Measurements from ENCODE around the gene ATG14. TPM values are rescaled to one million over a fixed set of nuclear protein-coding genes. Genes with fewer than 3 reads are reported as not detected.

Gene ATG14
- total and polyA plus RNA-seq, 3 donors from 2014 or later, result 18.0 to 28.4 (median 23.5) TPM

DNA sequence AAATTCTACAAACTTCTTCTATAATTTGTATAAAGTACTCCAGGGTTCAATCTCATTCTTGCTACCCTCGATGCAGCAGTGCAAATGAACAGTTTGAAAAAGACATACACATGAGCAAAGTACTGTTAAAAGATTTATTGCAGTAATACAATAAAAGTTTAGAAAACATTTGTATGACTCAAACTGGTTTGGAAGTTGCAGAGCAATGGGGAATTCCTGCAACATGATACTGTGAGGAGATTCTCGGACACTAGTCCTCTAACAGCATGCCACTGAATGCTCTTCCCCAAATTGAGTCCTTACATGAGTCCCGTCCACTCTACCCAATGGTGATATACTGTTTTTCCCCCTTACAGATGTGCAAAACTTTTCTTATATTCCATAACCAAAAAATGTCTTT is 45.4 kb downstream of the ATG14 start:
- H3K27me3 ChIP-seq, result no peaks in the 10 kb centered on the region
- H3K4me3 ChIP-seq, result no peak overlapping the region
- peaks cover 5% of the 10 kb centered on the region for H3K4me1 ChIP-seq
- no peak for TF ChIP-seq POLR2A (IDR thresholded peaks at IDR 0.05)
- TF ChIP-seq, protein P1, sequence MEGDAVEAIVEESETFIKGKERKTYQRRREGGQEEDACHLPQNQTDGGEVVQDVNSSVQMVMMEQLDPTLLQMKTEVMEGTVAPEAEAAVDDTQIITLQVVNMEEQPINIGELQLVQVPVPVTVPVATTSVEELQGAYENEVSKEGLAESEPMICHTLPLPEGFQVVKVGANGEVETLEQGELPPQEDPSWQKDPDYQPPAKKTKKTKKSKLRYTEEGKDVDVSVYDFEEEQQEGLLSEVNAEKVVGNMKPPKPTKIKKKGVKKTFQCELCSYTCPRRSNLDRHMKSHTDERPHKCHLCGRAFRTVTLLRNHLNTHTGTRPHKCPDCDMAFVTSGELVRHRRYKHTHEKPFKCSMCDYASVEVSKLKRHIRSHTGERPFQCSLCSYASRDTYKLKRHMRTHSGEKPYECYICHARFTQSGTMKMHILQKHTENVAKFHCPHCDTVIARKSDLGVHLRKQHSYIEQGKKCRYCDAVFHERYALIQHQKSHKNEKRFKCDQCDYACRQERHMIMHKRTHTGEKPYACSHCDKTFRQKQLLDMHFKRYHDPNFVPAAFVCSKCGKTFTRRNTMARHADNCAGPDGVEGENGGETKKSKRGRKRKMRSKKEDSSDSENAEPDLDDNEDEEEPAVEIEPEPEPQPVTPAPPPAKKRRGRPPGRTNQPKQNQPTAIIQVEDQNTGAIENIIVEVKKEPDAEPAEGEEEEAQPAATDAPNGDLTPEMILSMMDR (IDR thresholded peaks at IDR 0.05), result no peak
- no peak for DNase-seq
- WGBS, 2 donors, result 83 to 86% methylated on average over 3 of the region's 3 CpGs
- no peaks in the 10 kb centered on the region for H3K36me3 ChIP-seq (ENCODE audit: low read depth, missing control alignments)
- intact Hi-C loops (cut with DNase I; ENCODE audit: low total_unique reads), result no loop called here
- no peak overlapping the region for H3K27ac ChIP-seq
- H3K9me3 ChIP-seq, result no peaks in the 10 kb centered on the region

- Histone ChIP-seq H3K27ac (no peak overlapping the region), H3K36me3 (ENCODE audit: low read depth, missing control alignments) (no peaks in the 10 kb centered on the region), H3K9me3 (no peaks in the 10 kb centered on the region), H3K27me3 (no peaks in the 10 kb centered on the region), H3K4me3 (no peak overlapping the region), H3K4me1 (peaks cover 5% of the 10 kb centered on the region)
- TF ChIP-seq POLR2A (IDR thresholded peaks at IDR 0.05), result no peak
- TF ChIP-seq, protein P1 (IDR thresholded peaks at IDR 0.05), result no peak
- no peak for DNase-seq
- WGBS, 2 donors, result 79 to 80% methylated on average over 2 of the region's 2 CpGs
- intact Hi-C loops (cut with DNase I; ENCODE audit: low total_unique reads), result no loop called here
These were observed 50.4 kb downstream of the ATG14 start for GRCh38 chr14:55361190-55361589.

- Histone ChIP-seq H3K36me3 (ENCODE audit: low read depth, missing control alignments) (no peaks in the 10 kb centered on the region), H3K4me3 (no peak overlapping the region), H3K9me3 (no peaks in the 10 kb centered on the region), H3K27me3 (no peaks in the 10 kb centered on the region), H3K27ac (no peak overlapping the region), H3K4me1 (peaks cover 5% of the 10 kb centered on the region)
- no peak for DNase-seq
- TF ChIP-seq POLR2A (IDR thresholded peaks at IDR 0.05), result no peak
- TF ChIP-seq, protein P1 (IDR thresholded peaks at IDR 0.05), result no peak
- intact Hi-C loops (cut with DNase I; ENCODE audit: low total_unique reads), result no loop called here
- 77 to 82% methylated on average over 4 of the region's 4 CpGs for WGBS, 2 donors
These were observed 52.3 kb downstream of the ATG14 start for GRCh38 chr14:55359307-55359706.

- H3K4me1 ChIP-seq, result peaks cover 5% of the 10 kb centered on the region
These were observed 54.7 kb downstream of the ATG14 start for GRCh38 chr14:55356913-55357312.

GRCh38 chr14:55355922-55356321 is 55.7 kb downstream of the ATG14 start:
- intact Hi-C loops (cut with DNase I; ENCODE audit: low total_unique reads), result no loop called here
- H3K4me1 ChIP-seq, result no peaks in the 10 kb centered on the region
- H3K27ac ChIP-seq, result no peak overlapping the region
- no peaks in the 10 kb centered on the region for H3K9me3 ChIP-seq
- no peaks in the 10 kb centered on the region for H3K27me3 ChIP-seq
- no peak for TF ChIP-seq POLR2A (IDR thresholded peaks at IDR 0.05)
- no peak for DNase-seq
- 71 to 74% methylated on average over 6 of the region's 6 CpGs for WGBS, 2 donors
- no peak overlapping the region for H3K4me3 ChIP-seq
- no peaks in the 10 kb centered on the region for H3K36me3 ChIP-seq (ENCODE audit: low read depth, missing control alignments)

More at GRCh38 chr14:55356913-55357312, 54.7 kb downstream of the ATG14 start:
- TF ChIP-seq POLR2A (IDR thresholded peaks at IDR 0.05), result no peak
- TF ChIP-seq, protein P1 (IDR thresholded peaks at IDR 0.05), result no peak
- H3K36me3 ChIP-seq (ENCODE audit: low read depth, missing control alignments), result no peaks in the 10 kb centered on the region
- WGBS, 2 donors, result 75 to 79% methylated on average over 2 of the region's 2 CpGs
- no peak overlapping the region for H3K4me3 ChIP-seq
- DNase-seq, result no peak
- H3K27ac ChIP-seq, result no peak overlapping the region
- H3K9me3 ChIP-seq, result no peaks in the 10 kb centered on the region
- H3K27me3 ChIP-seq, result no peaks in the 10 kb centered on the region
- intact Hi-C loops (cut with DNase I; ENCODE audit: low total_unique reads), result no loop called here

Data from testis (tissue), 3 donors.